ENCODE results near the gene AMACR. TPM values are rescaled to one million over a fixed set of nuclear protein-coding genes. Genes with fewer than 3 reads are reported as not detected.
"Not testable (repeated sequence)": the region's sequence is repeated elsewhere in the genome, so short reads cannot be mapped to it uniquely, and the experiment has no call there.

AMACR gene
- polyA plus RNA-seq, 3 donors = 81.1 to 113 (median 101) TPM

DNA sequence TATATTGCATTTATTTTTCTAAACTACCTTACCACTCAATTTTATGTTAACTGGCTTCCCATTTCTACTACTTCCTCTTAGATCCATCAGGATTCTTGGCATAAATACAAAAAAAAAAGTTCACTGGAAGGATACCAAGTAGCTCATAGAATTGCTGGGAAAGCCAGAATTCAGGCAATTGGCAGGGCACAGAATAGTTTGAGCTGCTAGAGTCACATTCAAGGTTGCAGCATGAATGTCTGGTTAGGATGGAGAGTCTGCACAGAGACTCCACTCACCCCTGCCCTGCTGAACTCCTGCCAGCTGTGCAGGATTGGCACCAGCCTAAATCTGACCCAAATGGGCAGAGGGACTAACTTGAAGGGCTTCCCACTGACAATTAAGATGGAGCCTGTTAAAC lies 4.9 kb upstream of the AMACR start:
- no peak for DNase-seq

DNA sequence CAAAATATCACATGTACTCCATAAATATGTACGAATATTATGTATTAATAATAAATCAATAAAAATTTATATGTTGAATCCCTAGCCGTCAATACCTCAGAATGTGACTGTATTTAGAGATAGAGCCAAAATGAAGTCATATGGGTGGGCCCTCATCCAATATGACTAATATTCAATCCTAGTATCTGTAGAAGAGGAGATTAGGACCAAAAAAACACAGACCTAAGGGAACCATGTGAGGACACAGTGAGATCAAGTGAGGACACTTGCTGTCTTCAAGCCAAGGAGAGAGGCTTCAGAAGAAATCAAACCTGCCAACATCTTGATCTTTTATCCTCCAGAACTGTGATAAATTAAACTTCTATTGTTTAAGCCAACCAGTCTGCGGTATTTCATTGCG lies 3.7 kb upstream of the AMACR start:
- DNase-seq = no peak

- not testable (repeated sequence) for DNase-seq
Measured at GRCh38 chr5:34010146-34010545, 2.3 kb upstream of the AMACR start.

DNA sequence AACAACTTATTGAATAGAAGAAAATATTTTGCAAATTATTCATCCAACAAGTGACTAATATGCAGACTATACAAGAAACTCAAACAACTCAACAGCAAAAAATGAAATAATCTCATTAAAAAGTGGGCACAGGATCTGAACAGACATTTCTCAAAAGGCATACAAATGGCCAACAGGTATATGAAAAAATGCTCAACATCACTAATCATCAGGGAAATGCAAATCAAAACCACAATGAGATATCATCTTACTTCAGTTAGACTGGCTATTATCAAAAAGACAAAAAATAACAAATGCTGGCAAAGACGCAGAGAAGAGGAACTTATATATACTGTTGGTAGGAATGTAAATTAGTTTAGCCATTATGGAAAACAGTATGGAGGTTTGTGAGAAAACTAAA lies 1.8 kb upstream of the AMACR start:
- DNase-seq = no peak

DNA sequence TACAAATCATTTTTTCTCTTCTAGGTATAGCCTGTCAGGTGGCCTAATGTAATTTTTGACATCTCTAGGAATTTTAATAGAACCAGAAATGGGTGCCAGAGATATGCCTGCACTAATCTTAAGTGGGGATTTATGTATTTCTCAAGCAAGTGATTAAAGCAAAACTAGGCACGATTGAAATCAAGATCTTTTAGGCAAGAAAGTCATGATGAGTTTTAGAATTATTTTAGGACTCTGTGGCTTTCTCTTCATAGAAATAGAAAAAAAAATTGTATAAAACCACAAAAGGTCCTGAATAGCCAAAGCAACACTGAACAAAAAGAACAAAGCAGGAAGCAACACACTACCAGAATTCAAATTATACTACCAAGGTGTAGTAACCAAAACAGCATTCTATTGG lies 952 bp upstream of the AMACR start:
- no peak for DNase-seq

DNA sequence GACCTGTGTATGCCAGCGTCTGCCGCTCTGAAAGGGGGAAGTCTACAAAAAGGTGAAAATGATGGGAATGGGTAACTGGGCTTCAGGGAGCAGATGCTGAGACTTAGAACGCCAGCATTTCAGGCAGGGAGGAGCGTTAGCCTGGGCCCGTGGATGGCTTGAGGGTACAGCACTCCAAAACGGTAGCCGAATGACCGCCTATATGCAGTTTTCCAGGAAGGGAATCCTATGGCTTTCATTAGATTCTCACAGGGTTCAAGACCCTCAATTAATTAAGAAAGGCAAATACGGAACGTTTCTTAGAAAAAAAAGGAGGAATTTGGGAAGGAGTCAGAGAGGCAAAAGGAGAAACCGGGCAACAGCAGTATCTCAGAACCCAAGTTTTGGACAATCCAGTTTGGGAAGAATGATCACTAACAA lies 639 bp downstream of the AMACR start:
- no peak for DNase-seq

DNA sequence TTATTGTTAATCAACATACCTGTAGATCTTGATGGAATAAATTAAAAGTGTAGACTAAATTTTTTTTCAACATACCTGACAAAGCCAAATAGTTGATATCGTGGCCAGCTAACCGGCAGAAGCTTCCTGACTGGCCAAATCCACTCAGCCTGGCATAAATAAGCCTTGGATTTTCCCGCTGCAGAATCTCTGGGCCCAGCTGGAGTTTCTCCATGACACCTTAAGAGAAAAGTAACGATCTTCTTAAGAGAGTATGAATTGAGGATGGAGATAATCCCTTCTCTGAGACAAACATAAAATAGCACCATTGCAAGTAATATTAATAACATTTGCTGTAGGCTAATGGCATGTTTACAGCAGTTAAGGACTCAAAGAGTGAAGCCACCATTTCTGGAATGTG lies 2.2 kb downstream of the AMACR start:
- DNase-seq = no peak

- no peak for DNase-seq
Measured at GRCh38 chr5:34005211-34005610, 2.6 kb downstream of the AMACR start.

- DNase-seq = no peak
Measured at GRCh38 chr5:34003941-34004340, 3.9 kb downstream of the AMACR start.

DNA sequence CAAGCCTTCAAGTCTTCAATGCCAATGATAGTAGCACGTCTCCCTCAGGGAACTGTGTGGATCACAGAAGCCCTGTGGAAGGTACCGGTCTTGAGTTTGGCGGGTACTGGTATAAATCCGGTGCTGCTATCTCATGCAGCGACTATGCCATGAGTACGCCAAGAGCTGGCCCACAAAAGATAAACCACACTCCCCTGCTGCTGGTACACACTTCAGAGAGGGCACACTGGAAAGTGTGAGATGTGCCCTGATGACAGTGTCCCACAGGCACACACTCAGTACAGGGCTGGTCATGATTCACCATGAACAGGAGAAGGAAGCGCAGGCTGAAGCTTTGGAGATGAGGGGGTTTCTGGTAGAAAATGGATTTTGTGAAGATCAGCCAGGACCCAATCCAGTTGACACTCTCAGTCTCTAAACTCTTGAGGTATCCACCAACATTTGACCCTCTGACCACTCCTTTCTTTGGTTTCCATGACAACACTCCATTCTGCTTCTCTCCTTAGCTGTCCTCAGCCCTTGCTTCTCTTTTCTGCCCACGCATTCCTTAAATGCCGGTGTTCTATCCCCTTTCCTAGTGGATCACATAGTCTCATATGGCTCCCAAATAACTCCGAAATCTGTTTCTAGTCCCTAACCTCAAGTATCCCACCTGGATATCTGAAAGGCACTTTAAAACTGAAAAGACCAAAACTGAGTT lies 5.1 kb downstream of the AMACR start:
- no peak for DNase-seq

DNA sequence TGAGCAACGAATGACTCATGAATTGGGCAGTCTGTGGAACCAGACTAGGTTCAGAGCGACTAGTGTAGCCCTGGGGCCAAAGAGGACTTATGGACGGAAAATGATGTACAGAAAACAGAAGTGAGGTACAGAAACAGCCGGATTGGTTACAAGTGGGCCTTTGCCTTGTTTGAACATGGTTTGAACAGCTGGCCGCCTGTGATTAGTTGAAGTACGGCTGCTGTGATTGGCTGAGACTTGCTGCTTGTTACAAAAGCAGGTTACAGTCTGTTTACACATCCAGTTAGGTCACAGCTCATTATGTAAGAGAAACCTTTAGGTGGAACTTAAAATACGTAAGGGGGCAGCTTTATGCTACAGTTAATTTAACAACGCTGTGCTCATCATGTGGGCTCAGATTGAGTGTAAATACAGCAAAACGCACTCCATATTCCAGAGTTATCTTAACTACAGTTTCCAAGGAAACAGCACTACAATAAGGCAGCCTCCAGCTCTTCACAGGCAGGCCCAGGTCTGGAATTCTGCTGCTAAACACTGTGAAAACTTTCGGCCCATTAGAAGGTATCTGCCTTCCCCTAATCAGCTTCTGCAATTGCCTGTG lies 6.5 kb downstream of the AMACR start:
- peak; percentile 50 for DNase-seq

DNA sequence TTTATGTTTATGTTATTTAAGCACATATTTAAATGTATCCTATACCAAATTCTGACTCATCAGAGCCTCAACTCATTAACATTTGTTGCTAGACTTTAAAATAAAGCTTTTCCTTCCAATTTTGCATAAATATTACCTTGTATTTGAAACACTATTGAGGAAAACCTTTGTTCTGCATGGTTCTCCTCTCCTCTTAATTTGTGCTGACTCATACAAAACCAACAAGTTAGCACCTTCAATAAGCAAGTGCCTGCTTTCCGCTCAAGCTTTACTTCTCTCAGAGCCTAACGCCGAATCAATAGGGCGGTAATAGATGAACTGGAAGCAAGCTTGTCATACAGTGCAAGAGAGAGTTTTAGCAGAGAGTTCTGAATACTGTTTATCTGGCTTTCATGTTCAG lies 7.9 kb downstream of the AMACR start:
- DNase-seq = no peak

DNA sequence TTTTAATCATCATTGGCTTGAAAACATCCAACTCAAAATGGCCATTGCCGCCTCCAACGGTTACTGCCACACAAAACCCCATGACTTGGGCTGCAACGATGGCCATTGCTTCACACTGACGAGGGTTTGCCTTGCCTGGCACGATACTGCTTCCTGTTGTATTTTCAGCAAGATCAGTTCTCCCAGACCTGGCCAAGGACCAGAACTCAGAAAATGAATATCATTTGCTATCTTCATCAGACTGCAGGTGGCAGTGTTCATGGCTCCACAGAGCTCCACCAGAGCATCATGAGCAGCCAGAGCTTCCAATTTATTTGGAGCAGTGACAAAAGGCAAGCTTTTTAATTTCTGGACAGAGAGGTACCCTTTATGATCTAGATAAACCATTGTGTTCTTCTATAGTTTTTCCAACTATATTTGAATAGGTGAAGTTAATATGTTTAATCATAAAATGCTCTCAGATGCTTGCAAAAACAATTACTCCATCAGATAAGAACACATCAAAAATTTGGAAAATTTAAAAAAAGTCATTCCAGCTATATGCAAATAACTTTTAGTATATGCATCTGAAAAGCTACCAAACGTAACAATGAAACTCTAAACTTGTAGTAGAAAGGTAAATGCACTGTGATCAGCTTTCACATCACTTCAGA lies 10.4 kb downstream of the AMACR start:
- DNase-seq = peak; percentile 61

DNA sequence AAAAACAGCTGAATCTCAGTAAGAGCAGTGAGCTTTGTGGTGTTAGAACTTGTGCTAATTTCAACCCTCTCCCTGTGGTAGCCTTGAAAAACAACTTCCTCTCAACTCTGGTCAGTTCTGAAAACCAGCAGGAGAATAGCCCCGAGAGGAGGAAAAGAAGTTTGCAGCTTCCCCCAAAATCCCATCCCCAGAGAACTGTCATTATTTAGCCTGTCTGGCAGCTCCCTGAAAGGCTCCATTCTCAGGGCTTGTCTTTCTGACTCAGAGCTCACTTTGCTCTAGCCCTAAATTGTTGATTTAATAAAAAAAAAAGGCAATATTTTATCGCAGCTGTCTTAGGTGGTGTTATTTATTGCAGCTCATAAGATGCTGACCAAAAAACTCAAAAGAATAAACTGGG lies 12.0 kb downstream of the AMACR start:
- DNase-seq = no peak

- no peak for DNase-seq
Measured at GRCh38 chr5:33994845-33995244, 13.0 kb downstream of the AMACR start.

GRCh38 chr5:33992864-33993263 lies 15.0 kb downstream of the AMACR start:
- no peak for DNase-seq

DNA sequence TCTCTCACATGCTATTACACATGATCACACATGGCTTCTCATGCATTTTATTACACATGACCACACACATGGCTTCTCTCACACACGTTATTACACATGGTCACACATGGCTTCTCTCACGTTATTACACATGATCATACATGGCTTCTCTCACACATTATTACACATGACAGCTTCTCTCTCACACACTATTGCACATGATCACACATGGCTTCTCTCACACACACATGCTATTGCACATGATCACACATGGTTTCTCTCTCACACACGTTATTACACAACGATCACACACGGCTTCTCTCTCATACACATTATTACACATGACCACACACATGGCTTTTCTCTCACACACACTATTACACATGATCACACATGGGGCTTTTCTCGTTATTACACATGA lies 22.4 kb downstream of the AMACR start:
- DNase-seq = no peak

GRCh38 chr5:33984671-33985124 lies 23.2 kb downstream of the AMACR start, which contains the start of gene SLC45A2:
Gene SLC45A2, minus strand, starts transcription at chr5:33984693. Its CDS starts 110 bp downstream, at chr5:33984583.
- no peak for DNase-seq

- no peak for DNase-seq
Measured at GRCh38 chr5:33984178-33984577, 23.7 kb downstream of the AMACR start.

DNA sequence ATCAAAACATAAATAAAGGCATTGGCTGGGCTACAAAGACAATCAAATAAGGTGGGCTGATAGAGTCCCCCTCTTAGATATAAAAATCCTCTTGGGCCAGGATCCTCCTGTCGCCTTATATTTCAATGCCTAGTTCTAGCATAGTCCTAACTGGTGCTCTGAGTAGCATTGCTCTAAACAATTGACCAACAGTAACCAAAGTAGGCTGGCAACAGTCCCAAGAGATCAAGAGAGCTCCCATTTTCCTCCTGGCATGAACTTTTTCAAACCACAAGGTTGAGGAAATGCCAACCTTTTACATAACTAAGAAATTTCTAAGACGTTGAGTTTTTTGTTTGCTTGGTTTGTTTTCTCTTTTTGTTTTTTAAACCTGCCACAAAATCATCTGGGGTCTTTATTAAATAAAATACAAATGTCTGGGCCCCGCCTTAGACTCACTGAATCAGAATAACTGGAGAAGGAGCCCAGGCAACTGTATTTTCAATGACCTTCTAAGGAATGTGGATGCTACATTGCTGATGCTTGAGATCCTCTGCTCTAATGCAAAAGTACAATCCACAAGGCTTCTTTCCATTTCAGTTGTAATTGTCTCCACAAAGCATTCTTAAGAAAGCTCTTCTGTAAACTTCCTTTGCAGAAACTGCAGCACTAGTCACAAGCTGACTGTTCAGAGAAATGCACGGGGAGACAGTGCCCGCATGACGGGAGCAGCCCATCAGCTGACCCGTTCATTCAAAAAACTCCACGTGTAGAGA lies 26.3 kb downstream of the AMACR start:
- DNase-seq = no peak

DNA sequence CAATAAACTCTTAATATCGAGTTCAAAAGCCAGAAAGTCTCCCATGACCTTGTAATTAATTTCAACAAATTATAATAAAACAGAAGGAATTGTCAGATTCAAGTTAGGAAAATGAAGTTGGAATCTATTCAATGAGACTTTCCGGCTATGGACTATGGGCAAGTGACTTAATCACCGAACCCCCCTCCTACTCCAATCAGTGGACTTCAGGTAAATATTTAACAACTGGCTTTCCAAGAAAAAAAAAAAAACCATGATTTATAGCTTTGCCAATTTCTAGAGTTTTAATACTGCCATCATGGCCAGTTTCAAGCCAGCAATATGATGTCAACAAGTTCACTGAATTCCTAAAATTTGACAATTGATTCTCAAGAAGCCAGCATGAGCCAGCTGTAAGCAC lies 27.8 kb downstream of the AMACR start:
- no peak for DNase-seq

DNA sequence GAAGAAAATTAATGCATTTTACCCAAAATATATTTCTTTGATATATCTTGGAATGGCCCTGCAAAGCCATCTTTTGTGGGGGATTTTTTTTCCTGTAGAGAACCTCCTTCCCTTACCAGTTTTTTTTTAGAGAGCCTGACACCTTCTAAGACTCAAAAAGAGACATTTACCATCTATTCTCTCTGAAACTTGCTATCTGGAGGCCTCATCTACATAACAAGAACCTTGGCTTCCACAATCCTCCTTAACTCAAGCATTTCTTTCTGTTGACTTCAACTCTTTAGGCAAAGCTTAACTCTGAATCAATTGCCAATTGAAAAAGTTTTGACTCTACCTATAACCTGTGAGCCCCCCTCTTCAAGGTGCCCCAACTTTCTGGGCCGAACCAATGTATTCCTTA lies 29.5 kb downstream of the AMACR start:
- DNase-seq = no peak

- DNase-seq = no peak
Measured at GRCh38 chr5:33976307-33976706, 31.5 kb downstream of the AMACR start.

All from renal pelvis (tissue), 4 donors.